HS-5 (cell line): Measurements from ENCODE around the gene ZNF777.
"Not testable (repeated sequence)": the region's sequence is repeated elsewhere in the genome, so short reads cannot be mapped to it uniquely, and the experiment has no call there.

Source experiments
- DNase-seq: peaks from one replicate; pipeline ENCODE4 v3.0.0-alpha.2; 2012; ENCODE audit warnings: low read depth

ZNF777 gene

GRCh38 chr7:149450821-149451220, 10.0 kb downstream of the ZNF777 start:
- DNase-seq: no peak

- DNase-seq: no peak
Observed at GRCh38 chr7:149449897-149450296, 11.0 kb downstream of the ZNF777 start.

DNA sequence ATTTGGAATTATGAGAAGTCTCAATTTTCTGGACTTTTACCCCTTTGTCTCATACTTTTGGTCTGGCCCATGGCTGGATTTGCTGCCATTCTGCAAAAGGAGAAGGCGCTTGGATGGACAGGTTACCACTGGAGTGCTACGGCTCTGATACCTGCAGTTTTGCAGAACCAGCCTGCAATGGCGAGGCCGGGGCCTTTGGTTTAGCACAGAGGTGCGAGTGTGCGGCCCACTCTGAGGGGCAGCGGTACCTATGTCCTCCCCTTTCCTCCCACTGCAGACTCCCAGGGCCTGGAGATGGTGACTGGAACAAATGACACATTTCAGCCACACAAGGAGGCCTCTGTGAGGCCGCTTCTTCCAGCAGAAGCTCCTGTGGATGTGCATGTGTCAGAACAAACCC, 11.9 kb downstream of the ZNF777 start:
- DNase-seq: no peak

- DNase-seq: not testable (repeated sequence)
Observed at GRCh38 chr7:149446026-149446425, 14.8 kb downstream of the ZNF777 start.

DNA sequence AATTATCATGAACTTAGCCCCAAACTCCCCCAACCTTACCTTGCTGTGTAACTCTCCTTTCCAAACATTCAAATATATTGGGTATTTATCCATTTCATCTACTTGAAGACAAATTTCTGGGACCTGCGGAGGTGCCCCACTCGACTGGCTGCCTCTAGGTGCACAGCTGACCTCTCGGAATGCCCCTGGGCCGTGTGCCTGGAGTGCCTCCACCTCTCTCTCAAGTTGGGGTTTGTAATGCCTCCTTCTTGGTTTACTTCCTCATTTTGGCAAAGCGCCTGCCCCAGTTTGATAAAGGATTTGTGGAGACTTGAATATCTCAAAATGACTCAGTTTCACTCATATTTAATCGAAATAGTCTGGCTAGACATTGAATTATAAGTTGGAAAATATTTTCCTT, 16.6 kb downstream of the ZNF777 start:
- DNase-seq: no peak

GRCh38 chr7:149443523-149443922, 17.3 kb downstream of the ZNF777 start:
- no peak for DNase-seq

DNA sequence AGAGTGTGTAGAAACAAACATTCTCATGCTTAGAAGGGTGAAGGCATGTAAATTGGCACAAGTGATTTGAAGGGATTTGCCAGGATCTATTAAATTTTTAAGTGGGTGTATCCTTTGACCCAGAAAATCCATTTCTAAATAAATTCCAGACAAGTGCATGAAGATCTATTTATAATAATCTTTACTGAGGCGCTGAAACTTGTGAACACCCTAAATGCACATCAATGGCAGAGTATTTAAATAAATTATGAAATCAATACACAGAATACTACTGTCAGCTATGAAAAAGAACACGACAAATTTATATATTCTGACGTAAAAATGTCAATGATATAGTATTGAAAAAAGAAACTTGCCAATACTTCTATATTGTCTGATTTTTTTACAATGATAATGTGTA, 17.9 kb downstream of the ZNF777 start:
- DNase-seq: no peak

DNA sequence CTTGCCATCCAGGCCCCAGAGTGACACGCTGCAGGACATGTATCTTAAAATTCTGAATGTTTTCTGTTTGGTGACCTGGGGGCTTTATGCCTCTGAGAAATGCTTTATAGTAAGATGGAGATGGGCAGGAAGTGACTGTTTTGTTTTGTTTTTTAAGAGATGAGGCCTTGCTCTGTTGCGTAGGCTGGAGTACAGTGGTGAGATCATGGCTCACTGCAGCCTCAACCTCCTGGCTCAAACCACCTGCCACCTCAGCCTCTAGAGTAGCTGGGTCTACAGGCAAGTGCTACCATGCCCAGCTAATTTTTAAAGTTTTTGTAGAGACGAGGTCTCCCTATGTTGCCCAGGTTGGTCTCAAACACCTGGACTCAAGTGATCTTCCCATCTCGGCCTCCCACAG, 20.6 kb downstream of the ZNF777 start:
- DNase-seq: no peak

DNA sequence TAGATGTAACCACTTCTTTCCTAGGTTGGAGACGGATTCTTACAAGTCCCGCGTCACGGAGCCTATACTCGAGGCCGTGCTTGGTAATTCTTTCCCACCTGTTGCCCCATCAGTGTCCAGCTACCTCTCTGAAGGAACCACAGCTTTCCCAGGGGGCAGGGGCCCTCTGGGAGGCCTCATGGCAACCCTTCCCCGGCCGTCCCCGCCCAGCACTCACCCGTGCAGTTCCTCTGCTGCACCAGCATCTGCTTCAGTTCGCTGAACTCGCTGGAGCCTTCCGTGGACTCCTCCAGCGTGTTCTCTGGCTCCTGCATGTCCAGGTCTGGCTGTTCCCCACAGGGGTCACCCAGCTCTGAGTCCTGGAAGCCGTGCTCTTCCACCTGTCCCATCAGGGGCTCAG, 24.5 kb downstream of the ZNF777 start:
- no peak for DNase-seq

DNA sequence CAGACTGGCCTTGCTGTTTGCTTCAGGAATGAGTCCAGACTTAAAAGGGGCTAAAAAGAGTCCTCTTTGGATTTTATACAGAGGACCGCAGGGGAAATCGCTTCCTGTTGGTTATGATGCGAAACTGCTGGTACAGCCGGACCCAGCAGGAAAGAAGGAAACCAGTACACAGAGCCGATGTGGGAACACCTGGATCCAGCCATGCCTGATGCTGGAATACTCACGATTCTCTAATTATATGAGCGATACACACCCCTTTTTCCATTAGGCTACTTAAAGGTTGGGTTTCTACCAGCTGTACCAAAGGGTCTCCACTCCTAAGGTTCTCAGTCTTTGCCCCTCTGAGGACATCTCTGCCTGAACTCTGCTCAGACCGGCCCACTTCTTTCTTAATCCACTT, 27.7 kb downstream of the ZNF777 start:
- DNase-seq: no peak

GRCh38 chr7:149432121-149432691, 28.7 kb downstream of the ZNF777 start:
- DNase-seq: no peak

DNA sequence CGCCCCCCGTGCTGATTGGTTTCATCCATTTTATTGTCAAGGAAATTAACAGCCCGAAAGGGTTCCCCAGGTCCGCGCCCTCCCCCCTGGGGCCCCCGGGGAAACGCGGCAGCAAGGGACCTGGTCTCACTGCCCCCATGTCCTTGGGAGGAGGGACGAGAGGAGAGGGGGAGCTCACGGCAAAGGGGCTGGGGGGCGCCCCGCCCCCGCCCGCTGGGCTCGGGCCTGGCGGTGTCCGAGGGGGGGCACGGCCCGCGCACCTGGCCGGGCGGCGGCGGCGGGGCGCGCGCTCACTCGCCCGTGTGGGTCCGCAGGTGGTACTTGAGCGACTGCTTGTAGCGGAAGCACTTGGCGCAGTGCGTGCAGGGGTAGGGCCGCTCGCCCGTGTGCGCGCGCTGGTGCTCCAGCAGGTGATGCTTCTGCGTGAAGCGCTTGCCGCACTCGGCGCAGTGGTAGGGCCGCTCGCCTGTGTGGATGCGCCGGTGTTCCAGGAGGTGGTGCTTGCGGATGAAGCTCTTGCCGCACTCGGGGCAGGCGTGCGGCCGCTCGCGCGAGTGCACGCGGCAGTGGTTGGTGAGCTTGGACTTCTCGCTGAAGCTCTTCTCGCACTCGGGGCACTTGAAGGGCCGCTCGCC, 29.3 kb downstream of the ZNF777 start:
- DNase-seq: no peak

- DNase-seq: no peak
Observed at GRCh38 chr7:149430192-149430591, 30.7 kb downstream of the ZNF777 start.

DNA sequence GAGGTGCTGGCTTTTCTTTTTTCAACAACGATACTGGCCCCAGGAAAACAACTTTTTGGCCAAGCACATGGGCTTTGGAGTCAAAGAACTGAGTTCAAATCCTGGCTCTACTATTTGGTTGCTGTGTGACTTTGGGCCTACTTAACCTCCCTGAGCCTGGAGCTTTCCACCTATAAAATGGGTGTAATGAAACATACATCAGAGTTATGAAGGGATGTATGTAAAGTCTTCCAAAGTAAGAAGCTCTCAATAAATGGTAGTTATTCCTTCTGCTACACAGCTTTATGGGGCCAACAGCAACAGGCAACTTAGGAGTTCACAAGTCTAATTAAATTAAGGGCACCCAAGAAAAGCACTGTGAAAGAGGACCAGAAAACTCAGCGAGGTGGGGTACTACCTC, 33.0 kb downstream of the ZNF777 start:
- no peak for DNase-seq

GRCh38 chr7:149427096-149427680, 33.7 kb downstream of the ZNF777 start:
- DNase-seq: no peak

DNA sequence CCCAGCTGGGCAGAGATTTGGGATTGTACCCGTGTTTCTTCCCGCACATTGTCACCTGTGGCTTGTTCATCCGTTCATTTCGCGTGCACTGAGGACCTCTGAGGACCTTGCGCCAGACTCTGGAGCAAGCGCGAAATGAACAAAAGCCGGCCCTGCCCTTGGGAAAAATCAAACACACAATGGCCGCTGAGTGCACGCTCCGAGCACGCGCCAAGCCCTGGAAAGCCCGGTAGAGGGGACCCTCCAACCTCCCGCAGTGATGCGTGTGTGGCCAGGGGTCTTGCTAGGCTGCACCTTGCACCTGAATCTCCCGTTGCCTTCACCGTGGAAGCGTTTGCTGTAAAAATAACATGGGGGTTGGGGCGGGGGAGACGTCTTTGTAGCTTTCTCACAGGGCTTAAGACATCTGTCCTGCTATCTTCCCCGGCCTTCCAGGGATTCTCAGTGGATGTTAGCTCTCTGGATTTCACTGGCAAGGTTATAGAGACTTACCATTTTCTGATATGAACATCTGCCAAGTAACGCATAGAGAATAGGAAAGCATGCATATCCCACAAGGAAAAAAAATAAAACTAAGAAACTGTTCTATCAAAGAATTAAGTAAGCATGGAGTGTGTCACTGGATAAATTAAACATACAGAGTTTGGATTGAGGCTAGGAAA, 37.3 kb downstream of the ZNF777 start:
- no peak for DNase-seq

DNA sequence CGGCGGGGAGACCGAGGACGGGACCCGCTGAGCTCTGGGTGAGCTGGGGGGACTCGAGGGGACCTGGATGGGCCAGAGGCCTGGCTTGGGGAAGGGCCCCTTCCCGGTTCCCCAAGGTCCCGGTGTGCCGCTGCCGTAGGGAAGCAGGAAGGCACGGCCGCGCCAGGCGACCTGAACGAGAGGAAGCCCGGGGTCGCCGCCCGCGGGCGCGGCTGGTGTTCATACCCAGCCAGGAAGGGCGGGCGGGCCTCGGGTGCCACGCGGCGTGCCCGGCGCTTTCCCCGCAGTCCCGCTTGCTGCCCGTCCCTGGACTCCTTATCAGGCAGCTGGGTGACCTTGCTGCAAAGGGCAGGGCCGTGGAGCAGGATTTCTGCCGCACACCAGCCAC, 38.0 kb downstream of the ZNF777 start:
- DNase-seq: no peak

DNA sequence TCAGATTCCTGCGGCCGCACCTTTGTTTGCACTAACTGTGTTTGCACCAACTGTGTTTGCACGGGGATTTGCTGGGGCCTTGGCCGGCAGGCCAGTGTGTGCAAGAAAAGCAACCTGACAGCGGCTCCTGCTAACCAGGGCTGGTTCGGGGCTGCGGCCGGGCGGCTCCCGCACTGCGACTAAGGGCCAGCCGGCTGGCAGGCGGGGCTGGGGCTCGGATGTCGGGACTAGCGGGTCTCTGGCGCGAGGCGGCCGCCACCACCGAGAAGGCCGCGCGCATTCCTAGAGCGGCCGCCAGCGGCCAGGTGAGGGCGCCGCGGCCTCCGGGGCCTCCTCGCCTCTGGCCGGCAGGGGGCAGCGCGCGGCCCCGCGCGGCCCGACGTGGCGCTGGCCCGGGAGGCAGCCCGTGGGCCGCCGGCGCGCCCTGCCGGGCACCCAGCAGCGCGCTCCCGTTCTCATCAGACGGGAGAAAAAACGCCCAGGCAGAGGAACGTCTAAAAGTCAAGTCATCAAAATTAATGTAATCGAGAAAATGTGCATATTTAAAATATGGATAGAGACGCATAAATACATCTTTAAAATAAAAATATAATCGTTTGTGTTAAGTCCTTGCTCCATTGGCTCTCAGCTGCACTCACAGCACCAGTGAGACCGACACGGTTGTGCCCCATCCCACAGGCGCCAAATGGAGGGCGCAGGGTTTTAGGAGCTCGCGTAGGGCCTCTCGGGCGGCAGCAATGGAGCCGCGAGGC, 38.5 kb downstream of the ZNF777 start:
- no peak for DNase-seq

- no peak for DNase-seq
Observed at GRCh38 chr7:149420006-149420405, 40.9 kb downstream of the ZNF777 start.

- DNase-seq: no peak
Observed at GRCh38 chr7:149415391-149416071, 45.3 kb downstream of the ZNF777 start.

DNA sequence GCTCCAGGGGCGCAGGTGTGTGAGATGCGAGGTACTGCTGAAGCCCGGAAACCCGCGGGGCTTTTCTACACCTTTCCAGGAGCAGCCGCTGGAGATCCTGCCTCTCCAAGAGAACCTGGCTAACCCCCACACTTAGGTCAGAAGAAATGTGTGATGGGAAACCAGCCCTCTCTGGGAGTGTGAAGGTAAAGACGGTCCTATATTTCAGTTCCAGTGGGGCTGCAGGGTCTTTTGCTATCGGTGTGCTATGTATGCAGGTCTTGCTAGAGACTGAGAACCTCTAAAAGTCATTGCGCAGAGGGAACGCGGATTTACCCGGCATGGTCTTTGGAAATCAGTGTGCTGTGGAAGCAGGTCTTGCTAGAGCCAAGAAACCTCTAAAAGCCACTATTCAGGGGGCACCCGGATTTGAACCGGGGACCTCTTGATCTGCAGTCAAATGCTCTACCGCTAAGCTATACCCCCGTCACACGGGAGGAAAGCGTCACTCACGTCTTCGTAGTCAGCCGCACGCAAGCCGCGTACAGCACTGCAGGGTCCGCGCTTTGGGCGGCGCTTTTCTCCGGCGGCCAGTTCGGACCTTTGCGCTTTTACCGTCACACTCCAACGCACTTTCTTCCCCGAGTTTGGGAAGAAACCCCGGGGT, 46.0 kb downstream of the ZNF777 start:
- DNase-seq: no peak

DNA sequence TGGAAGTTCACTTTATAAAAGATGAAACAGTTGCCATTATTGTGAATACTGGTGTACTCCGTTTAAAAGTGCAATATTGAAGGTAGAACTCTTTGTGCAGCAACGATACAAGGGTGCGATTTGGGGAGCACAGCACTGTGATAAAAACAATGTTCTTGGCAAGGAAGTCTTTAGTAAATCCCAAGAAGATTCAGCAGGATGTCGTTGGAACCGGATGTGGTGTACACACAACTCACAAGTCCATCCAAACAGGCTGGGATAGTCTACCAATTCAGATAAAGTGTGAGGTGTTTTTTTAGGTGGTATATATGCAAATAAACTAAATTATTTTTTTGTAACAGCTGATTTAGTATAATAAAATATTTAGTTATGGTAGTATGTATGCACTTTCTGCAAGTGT, 46.7 kb downstream of the ZNF777 start:
- no peak for DNase-seq
